GM12878 (cell line): ENCODE results near the gene DAB2.

Experiments used
- JUND ChIP-seq: IDR thresholded peaks from 2 replicates; pipeline ENCODE4 v1.6.1; 2012; ENCODE audit warnings: low read depth, mild to moderate bottlenecking, low read length, improper control_type of control experiment, moderate library complexity
- TF ChIP-seq, protein P1 (sequence below), 3 experiments: IDR thresholded peaks in 2 of 3; conservative IDR thresholded peaks in 1 of 3; 2 replicates each; pipeline ENCODE4 v1.5.1; 2011; ENCODE audit warnings: low read depth in 3 of 3, low read length in 3 of 3, mild to moderate bottlenecking in 3 of 3, control low read depth in 2 of 3, moderate library complexity in 2 of 3, inconsistent platforms in 1 of 3, mixed read lengths in 1 of 3; ENCODE audit not compliant: control insufficient read depth in 2 of 3, insufficient read depth in 1 of 3; ENCODE audit errors: extremely low read depth in 1 of 3
- TF ChIP-seq, protein P2 (sequence below): fragments of 450-650 bp; IDR thresholded peaks from 2 replicates; pipeline ENCODE4 v1.6.1; 2017; ENCODE audit warnings: low read depth, mild to moderate bottlenecking, moderate library complexity

GRCh38 chr5:39384271-39384670 is 40.5 kb downstream of the DAB2 start:
- TF ChIP-seq, protein P1, sequence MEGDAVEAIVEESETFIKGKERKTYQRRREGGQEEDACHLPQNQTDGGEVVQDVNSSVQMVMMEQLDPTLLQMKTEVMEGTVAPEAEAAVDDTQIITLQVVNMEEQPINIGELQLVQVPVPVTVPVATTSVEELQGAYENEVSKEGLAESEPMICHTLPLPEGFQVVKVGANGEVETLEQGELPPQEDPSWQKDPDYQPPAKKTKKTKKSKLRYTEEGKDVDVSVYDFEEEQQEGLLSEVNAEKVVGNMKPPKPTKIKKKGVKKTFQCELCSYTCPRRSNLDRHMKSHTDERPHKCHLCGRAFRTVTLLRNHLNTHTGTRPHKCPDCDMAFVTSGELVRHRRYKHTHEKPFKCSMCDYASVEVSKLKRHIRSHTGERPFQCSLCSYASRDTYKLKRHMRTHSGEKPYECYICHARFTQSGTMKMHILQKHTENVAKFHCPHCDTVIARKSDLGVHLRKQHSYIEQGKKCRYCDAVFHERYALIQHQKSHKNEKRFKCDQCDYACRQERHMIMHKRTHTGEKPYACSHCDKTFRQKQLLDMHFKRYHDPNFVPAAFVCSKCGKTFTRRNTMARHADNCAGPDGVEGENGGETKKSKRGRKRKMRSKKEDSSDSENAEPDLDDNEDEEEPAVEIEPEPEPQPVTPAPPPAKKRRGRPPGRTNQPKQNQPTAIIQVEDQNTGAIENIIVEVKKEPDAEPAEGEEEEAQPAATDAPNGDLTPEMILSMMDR (IDR thresholded peaks at IDR 0.05 in 2 of 3, conservative IDR thresholded peaks at IDR 0.05 in 1 of 3; ENCODE audit: control insufficient read depth in 2 of 3, extremely low read depth in 1 of 3, insufficient read depth in 1 of 3, low read depth in 3 of 3, low read length in 3 of 3): no peak
- TF ChIP-seq, protein P2, sequence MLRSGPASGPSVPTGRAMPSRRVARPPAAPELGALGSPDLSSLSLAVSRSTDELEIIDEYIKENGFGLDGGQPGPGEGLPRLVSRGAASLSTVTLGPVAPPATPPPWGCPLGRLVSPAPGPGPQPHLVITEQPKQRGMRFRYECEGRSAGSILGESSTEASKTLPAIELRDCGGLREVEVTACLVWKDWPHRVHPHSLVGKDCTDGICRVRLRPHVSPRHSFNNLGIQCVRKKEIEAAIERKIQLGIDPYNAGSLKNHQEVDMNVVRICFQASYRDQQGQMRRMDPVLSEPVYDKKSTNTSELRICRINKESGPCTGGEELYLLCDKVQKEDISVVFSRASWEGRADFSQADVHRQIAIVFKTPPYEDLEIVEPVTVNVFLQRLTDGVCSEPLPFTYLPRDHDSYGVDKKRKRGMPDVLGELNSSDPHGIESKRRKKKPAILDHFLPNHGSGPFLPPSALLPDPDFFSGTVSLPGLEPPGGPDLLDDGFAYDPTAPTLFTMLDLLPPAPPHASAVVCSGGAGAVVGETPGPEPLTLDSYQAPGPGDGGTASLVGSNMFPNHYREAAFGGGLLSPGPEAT: no peak
- TF ChIP-seq JUND: no peak
